ENCODE data around the gene PTPRH.

- TF ChIP-seq POLR2AphosphoS5 (IDR thresholded peaks at IDR 0.05; ENCODE audit: borderline replicate concordance, low read depth, low read length) (no peak), EZH2 (IDR thresholded peaks at IDR 0.05) (no peak), FOXP2 (optimal IDR thresholded peaks at IDR 0.05; ENCODE audit: control extremely low read depth, extremely low read length, insufficient read depth) (no peak)
These were observed 46.5 kb upstream of the PTPRH start for GRCh38 chr19:55255618-55256423.
